Psoas muscle (tissue), 8 donors: ENCODE data around the gene MFSD6. TPM values are rescaled to one million over a fixed set of nuclear protein-coding genes. Genes with fewer than 3 reads are reported as not detected.

Source experiments
- ATAC-seq, 4 donors: fragments of 200-7000 bp; cut with Tn5 transposase; one replicate each; pipeline ENCODE4 v1.9.1; 2020; ENCODE audit warnings: moderate library complexity in 3 of 4, mild to moderate bottlenecking in 2 of 4
- DNase-seq, 2 donors: peaks; one replicate each; pipeline ENCODE4 v3.0.0-alpha.2; 2020
- H3K27ac ChIP-seq: fragments of 200-600 bp; one replicate; pipeline ENCODE4 v1.8.0; 2022
- H3K27me3 ChIP-seq, 3 donors: fragments of 200-600 bp in 1 of 3; one replicate each; pipeline versions ENCODE4 v1.6.1 to v1.8.0; 2013 to 2022; ENCODE audit warnings: low read length in 2 of 3, mild to moderate bottlenecking in 2 of 3, moderate library complexity in 1 of 3; ENCODE audit not compliant: insufficient read depth in 3 of 3
- H3K36me3 ChIP-seq, 2 donors: fragments of 200-600 bp in 1 of 2; one replicate each; pipeline versions ENCODE4 v1.6.1 to v1.8.0; 2013 to 2022; ENCODE audit warnings: low read depth in 1 of 2, mild to moderate bottlenecking in 1 of 2, moderate library complexity in 1 of 2; ENCODE audit not compliant: insufficient read depth in 1 of 2
- H3K4me1 ChIP-seq: fragments of 200-600 bp; one replicate; pipeline ENCODE4 v1.8.0; 2022
- H3K4me3 ChIP-seq: fragments of 200-600 bp; one replicate; pipeline ENCODE4 v1.8.0; 2022; ENCODE audit warnings: mild to moderate bottlenecking
- H3K9me3 ChIP-seq: fragments of 200-600 bp; one replicate; pipeline ENCODE4 v1.8.0; 2022
- CTCF ChIP-seq: fragments of 200-600 bp; IDR thresholded peaks from one replicate; pipeline ENCODE4 v1.8.0; 2022; ENCODE audit warnings: antibody characterized with exemption
- WGBS, 3 donors: extraction: QIAGEN DNeasy Blood & Tissue Kit; methylation state at CpG; one replicate each; pipeline versions ENCODE4 v1.1.6 to v1.1.7; 2013; 5-methylcytosine and 5-hydroxymethylcytosine counted together
- intact Hi-C, 2 donors: fragments of 100-400 bp; cut with DNase I; formaldehyde crosslinking; loops; one replicate each; pipeline versions ENCODE4 v1.11.0 to v1.14.2; 2022
- polyA plus RNA-seq, 3 donors: library from polyadenylated mRNA; stranded (reverse); fragments of 200-250 nt; gene quantifications; one replicate each; pipeline ENCODE4 v1.2.3, GENCODE V29; 2013
- total RNA-seq, 4 donors: library from RNA; stranded (reverse); fragmentation: NEBNext Ultra II Directional in 2 of 4; extraction: Animal tissue kit (Norgen Biotek cat#: 25700) in 2 of 4; gene quantifications; one replicate each; pipeline versions ENCODE4 v1.2.1 to v1.2.4, GENCODE V29; 2021 to 2023
- donor health status: healthy with polysubstance abuse.
- donor health status: DM: no; HTN: no; CAD: no; lungs with moderate emphysema.
- donor health status: Bipolar disorder and iron deficiency.
- donor health status: healthy.
- donor health status: DM: yes; HTN: yes; CAD: no.
- donor health status: DM: no; HTN: no; CAD: no.
- donor health status: DM: no; HTN: no; CAD: no.
- donor health status: DM: yes; HTN: yes; CAD: no.

Gene MFSD6
- total and polyA plus RNA-seq, 7 donors = 2.6 to 9.4 (median 5.0) TPM

DNA sequence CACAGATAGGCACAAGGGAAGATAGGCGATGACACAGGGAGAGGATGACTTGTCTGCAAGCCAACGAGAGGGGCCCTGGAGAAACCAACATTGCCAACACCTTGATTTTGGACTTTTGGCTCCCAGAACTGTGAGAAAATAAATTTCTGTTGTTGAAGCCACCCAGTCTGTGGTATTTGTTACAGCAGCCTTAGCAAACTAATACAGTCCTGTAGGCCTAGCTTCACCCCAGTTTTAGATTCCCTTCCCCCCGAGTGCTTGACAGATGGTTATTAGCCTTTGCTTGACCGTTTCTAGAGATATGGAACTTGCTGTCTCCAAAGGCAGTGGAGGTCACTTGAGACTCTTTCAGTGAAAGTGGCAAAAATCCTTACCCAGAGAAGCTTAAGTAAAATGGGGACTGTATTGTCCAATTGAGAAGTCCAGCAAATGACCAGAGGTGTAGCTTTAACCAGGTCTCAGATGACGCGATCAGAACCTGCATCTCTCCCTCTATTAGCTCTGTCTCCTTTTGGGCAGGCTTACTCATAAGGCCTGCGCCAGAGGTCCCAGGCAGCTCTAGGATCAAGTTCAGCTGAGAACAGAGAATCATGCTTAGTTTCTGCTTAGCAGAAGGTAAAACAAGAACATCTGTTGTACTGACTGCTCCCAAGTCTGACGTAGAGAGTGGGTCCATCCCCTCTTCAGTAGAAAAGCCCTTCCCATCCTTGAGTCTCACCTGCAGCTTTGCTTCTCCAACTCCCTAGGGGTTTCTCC, 50.4 kb downstream of the MFSD6 start:
- 80 to 86% (median 84%) methylated on average over 8 of the region's 8 CpGs for WGBS, 3 donors
- intact Hi-C loops = no loop called here
- ATAC-seq (no peak), DNase-seq (no peak)
- no peak for TF ChIP-seq CTCF
- Histone ChIP-seq H3K4me3 (no peak overlapping the region), H3K9me3 (no peaks in the 10 kb centered on the region), H3K27me3 (no peaks in the 10 kb centered on the region), H3K36me3 (no peaks in the 10 kb centered on the region), H3K4me1 (no peaks in the 10 kb centered on the region), H3K27ac (no peak overlapping the region)

- no peak for ATAC-seq
- no peak overlapping the region for H3K27ac ChIP-seq
- TF ChIP-seq CTCF = no peak
- DNase-seq = no peak
- 89 to 100% (median 97%) methylated on average over 1 of the region's 1 CpG for WGBS, 3 donors
- no peaks in the 10 kb centered on the region for H3K4me1 ChIP-seq
- no peak overlapping the region for H3K4me3 ChIP-seq
- intact Hi-C loops = no loop called here
- no peaks in the 10 kb centered on the region for H3K9me3 ChIP-seq
- no peaks in the 10 kb centered on the region for H3K36me3 ChIP-seq
- H3K27me3 ChIP-seq = no peaks in the 10 kb centered on the region
Observed at GRCh38 chr2:190459881-190460280, 51.7 kb downstream of the MFSD6 start.

DNA sequence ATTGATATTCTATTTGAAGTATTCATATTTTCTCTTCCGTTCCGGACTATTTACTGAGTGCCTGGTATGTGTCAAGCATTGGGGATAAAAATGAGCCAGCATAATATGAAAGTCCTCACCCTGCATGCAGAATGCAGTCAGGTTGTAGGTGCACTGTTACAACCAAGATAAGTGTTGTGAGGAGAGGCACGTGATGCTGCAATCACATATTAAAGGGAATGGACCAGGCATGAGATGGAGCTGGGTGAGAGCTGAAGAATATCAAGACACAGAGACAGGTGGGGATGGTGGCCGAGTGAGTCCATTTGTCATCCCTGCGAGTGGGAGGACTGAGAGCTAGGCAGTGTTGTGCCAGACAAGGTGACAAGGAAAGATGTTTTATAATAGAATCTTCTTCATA, 52.3 kb downstream of the MFSD6 start:
- 75 to 92% (median 88%) methylated on average over 5 of the region's 5 CpGs for WGBS, 3 donors
- no peaks in the 10 kb centered on the region for H3K36me3 ChIP-seq
- H3K4me3 ChIP-seq = no peak overlapping the region
- no peaks in the 10 kb centered on the region for H3K27me3 ChIP-seq
- no peaks in the 10 kb centered on the region for H3K9me3 ChIP-seq
- intact Hi-C loops = no loop called here
- TF ChIP-seq CTCF = no peak
- no peak overlapping the region for H3K27ac ChIP-seq
- no peak for DNase-seq
- H3K4me1 ChIP-seq = no peaks in the 10 kb centered on the region
- ATAC-seq = no peak

DNA sequence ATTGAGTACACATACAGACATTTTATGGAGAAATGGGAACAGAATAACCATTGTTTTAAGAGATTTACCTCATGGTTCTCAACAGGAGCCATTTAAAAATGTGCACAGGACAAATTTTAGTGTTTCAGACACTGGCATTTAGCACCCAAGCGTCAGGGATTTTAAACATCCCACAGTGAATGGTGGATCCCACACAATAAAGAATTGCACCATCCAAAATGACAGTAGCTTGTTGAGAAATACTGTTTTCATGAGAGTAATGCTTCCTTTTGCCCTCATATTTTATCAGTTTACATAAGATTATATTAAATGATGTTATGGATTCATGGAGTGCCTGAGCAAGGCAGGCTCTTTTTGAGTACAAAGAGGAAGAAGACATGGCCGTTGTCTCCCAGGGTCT, 54.0 kb downstream of the MFSD6 start:
- Histone ChIP-seq H3K27ac (no peak overlapping the region), H3K27me3 (no peaks in the 10 kb centered on the region), H3K4me3 (no peak overlapping the region), H3K4me1 (peaks cover 7% of the 10 kb centered on the region), H3K9me3 (no peaks in the 10 kb centered on the region), H3K36me3 (no peaks in the 10 kb centered on the region)
- no peak for TF ChIP-seq CTCF
- ATAC-seq (no peak), DNase-seq (no peak)
- intact Hi-C loops = no loop called here
- WGBS, 3 donors = 93 to 98% (median 96%) methylated on average over 2 of the region's 2 CpGs

- Histone ChIP-seq H3K4me3 (no peak overlapping the region), H3K27me3 (no peaks in the 10 kb centered on the region), H3K36me3 (no peaks in the 10 kb centered on the region), H3K9me3 (no peaks in the 10 kb centered on the region), H3K4me1 (peaks cover 11% of the 10 kb centered on the region), H3K27ac (no peak overlapping the region)
- ATAC-seq = no peak
- WGBS, 3 donors = 100% methylated on average over 1 of the region's 1 CpG
- no peak for DNase-seq
- TF ChIP-seq CTCF = no peak
- intact Hi-C loops = no loop called here
Observed at GRCh38 chr2:190462611-190463010, 54.5 kb downstream of the MFSD6 start.
